ENCODE data around the gene CRK.
"Not testable (repeated sequence)": the region's sequence is repeated elsewhere in the genome, so short reads cannot be mapped to it uniquely, and the experiment has no call there.

Gene CRK

DNA sequence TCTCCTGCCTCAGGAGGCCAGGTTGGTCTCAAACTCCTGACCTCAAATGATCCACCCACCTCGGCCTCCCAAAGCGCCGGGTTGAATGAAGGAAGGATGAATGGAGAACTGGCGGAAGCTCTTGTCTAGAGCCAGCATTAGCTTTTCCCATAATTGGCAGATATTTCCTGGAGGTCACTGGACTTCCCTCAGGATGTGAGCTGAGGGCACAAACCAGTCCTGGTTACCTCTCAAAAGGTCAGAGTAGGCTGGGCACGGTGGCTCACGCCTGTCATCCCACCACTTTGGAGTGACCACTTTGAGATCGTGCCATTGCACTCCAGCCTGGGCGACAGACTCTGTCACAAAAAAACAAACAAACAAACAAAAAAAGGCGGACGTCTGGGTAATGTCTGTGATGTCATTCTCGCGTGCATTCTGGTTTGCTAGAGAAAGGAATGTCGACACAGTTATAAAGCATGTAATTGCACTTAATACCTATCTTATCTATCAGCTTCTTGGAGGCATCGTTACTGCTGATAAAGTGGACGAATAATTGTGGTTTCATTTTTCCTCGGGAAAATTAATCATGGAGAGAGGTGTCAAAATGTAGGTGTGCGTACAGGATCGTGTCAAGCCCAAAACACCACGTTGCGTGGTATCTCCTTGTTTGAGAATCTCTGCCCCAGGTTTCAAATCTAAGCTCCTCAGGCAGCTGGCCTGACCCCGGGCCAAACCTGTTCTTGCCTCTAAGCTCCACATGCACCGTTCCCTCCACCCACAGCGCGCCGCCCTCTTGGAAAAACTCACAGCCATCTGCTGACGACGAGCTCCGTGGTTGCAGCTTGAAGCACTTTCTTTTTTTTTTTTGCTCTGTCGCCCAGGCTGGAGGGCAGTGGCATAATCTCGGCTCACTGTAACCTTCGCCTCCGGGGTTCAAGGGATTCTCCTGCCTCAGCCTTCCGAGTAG lies 6.4 kb upstream of the CRK start:
- DNase-seq: peak in 1 of 2 donors; percentile 8

DNA sequence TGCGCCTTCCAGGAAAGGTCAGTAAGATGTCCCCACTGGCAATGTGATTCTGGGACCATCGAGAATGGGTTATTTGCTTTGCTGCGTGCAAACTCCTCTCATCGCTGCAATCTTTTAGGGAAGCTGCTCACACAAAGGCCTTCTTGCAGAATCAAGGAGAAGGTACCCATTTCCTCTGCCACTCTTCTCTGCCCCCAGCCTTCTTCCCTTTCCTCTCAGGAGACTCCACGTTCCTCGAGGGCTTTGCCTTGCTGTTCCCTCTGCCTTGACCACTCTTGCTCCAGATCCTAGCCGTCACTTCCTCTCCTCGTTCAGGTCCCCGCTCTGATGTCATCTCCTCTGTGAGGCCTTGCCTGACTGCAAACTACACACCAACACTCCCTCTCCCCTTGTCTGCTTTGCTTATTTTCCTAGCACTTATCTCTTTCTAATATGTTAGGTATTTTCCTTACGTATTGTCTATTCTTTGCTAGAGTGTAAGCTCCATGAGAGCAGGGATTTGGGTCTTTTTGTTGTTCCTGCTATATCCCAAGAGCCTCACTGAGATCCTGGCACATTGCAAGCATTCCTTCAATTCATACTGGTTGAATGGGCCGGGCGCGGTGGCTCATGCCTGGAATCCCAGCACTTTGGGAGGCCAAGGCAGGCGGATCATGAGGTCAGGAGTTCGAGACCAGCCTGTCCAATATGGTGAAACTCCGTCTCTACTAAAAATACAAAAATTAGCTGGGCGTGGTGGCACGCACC lies 5.3 kb upstream of the CRK start:
- no peak for DNase-seq

DNA sequence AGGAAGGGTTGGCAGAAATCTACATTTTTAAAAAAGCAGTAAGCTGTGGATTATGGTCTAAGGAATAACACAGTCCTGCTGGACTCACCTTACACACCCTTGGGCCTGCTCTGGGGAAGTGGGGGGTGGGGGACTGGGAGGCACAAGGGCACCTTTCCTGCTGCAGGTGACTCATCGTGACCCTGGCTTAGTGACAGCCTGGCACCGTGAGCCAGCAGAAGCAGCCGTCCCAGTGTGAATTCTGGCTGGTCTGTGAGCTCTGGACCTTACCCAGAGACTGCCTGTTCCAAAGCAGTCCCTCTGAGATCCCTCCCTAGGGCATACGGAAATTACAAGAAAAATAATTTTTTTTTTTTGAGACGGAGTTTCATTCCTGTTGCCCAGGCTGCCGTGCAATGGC lies 4.2 kb upstream of the CRK start:
- no peak for DNase-seq

DNA sequence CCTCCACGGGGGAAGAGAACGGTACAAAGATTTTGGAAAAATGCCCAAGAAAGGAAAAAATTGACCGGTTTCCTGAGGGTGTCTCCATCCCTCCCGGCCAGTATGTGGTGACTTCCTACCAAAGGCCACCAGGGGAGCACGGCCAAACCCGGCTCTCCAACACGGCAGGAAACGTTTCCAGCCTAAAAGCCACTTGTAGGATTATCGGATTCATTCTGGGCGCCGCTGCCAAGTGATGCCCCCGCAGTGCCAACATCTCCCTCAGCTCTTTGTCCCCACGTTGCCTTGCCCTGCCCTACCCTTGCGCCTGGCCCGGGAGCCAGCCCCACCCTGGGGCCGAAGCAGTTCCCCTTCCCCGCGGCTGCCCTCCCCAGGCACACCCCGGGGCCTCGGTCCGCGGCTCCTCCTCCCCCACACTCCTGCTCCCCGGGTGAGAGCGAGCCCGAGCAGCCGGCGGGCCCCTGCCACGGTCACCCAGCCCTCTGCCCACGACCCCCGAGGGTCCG lies 688 bp downstream of the CRK start:
- peak; percentile 44 to 45 for DNase-seq

DNA sequence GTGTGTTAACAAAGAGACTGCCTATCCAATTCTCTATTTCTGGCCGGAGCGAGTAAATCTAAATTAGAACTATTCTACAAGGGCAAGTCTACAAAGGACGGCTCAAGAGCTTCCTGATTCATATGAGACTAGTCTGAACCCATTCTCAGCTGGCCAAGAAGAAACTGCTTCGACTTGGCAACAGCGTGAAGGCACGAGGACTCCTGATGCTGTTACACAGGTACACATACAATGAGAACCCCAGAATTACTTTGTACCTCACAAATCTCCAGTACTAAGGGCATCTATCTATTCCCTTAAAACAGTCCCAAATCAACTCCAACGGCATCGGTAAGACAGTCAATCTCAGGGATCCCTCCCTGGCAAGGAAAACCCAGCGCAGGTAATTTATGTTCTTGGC lies 1.5 kb downstream of the CRK start:
- no peak for DNase-seq

DNA sequence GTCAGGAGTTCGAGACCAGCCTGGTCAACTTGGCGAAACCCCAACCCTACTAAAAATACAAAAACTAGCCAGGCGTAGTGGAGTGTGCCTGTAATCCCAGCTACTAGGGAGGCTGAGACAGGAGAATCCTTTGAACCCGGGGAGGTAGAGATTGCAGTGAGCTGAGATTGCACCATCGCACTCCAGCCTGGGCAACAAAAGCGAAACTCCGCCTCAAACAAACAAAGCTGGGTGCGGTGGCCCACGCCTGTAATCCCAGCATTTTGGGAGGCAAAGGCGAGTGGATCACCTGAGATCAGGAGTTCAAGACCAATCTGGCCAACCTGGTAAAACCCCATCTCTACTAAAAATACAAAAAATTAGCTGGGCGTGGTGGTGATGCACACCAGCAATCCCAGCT lies 2.3 kb downstream of the CRK start:
- not testable (repeated sequence) for DNase-seq

DNA sequence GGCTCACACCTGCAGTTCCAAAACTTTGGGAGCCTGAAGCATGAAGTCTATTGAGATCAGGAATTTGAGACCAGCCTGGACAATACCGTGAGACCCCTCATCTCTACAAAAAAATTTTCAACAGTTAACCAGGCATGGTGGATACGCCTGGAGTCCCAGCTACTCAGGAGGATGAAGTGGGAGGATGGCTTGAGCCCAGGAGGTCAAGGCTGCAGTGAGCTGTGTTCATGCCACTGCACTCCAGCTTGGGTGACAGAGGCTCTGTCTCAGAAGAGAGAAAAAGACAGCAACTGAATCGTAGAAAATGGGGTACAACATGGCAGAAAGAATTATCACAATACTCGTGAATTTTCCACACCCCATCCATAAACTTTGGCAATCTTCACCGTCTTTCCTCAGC lies 3.2 kb downstream of the CRK start:
- DNase-seq: no peak

DNA sequence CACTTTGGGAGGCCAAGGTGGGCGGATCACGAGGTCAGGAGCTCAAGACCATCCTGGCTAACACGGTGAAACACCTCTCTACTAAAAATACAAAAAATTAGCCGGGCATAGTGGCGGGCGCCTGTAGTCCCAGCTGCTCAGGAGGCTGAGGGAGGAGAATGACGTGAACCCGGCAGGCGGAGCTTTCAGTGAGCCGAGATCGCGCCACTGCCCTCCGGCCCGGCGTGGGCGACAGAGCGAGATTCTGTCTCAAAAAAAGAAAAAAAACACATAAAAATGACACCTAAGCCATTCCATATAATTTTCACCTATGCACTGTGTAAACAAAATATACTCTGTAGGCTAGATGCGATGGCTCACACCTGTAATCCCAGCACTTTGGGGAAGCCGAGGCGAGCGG lies 5.8 kb downstream of the CRK start:
- DNase-seq: not testable (repeated sequence)

DNA sequence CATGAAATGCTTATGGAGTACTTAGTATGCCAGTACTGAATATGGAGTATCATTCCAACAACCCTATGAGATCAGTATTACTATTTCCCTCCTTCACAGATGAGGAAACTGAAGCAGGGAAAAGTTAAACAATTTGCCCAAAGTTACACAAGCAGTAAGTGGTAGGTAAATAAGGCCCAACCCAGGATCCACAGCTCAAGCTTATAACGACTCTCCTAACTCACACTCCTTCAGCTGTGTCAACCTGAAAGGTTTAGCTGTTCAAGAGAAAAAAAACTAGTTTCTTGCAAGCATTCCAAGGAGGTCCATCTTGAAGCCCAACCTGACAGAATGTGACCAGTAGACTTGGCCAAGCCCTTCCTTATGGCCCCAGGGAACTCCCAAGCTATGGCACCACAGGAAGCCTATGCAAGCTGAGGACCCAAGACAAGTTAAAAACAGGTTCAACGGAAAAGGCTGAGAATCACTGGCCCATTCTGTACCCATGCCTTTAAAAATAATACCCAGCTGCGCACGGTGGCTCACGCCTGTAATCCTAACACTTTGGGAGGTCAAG lies 6.5 kb downstream of the CRK start:
- DNase-seq: no peak

DNA sequence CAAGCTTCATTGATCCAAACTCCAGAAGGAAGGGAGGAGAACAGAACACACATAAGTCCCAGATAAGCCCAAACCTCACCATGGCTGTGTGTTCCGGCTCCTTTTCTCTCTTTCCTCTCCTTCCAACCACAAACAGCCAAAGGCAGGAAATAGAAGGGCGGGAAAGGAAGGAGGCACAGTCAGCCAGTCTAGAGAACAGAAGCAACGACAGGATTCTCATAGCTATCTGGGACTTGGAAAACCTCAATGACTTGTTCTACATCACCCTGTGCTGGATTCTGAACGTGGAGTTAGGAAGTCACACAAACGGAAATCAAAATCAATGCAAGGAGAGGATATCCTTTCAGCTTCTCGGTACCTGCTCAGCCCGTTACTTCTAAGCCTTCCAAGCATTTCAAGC lies 9.0 kb downstream of the CRK start:
- no peak for DNase-seq

DNA sequence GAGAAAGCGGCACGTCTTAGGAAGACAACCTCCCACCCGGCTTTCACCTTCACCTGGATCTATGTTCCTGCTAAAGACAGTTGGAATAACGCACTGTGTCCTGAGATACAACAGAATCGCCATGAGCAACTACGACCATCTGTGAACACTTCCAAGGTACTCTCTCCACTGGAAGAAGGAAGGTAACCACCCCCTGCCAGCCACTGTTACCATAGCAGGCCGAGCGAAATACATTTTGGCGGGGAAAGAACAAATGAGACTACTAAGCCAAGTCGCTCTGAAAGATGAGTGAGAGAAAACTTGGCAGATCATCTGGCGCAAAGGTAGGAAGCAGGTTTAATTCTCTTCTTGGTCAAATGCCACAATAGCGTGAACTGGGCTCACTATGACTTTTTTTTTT lies 9.8 kb downstream of the CRK start:
- no peak for DNase-seq

DNA sequence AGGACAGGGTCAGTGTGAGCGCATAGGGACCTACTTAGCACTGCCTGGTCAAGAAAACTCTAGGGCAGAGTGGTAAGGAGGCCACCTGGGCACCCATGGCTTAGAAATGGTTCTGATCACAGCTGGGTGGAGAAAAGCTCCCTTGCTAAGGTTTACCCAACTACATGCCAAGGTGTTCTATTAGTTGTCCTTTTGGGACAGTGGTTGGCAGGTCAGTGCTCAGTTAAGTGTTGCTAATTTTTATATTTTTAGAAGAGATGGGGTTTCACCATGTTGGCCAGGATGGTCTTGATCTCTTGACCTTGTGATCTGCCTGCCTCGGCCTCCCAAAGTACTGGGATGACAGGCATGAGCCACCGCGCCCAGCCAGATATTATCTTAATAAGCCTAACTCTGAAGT lies 10.3 kb downstream of the CRK start:
- not testable (repeated sequence) for DNase-seq

DNA sequence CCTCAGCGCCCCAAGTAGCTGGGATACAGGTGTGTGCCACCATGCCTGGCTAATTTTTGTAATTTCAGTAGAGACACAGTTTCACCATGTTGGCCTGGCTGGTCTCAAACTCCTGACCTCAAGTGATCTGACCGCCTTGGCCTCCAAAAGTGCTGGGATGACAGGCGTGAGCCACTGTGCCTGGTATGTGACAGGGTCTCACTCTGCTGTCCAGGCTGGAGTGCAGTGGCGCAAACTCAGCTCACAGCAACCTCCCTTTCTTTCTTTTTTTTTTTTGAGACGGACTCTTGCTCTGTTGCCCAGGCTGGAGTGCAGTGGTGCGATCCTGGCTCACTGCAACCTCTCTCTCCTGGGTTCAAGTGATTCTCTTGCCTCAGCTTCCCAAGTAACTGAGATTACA lies 13.3 kb downstream of the CRK start:
- not testable (repeated sequence) for DNase-seq

DNA sequence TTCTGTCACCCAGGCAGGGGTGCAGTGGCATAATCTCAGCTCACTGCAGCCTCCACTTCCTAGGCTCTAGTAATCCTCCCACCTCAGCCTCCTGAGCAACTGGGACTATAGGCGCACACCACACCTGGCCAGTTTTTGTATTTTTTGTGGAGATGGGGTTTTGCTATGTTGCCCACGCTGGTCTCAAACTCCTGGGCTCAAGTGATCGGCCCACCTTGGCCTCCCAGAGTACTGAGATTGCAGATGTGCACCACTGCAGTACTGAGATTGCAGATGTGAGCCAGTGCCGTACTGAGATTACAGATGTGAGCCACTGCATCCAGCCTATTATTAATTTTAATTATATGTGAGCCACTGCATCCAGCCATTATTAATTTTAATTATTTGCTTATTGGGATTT lies 13.8 kb downstream of the CRK start:
- DNase-seq: no peak

DNA sequence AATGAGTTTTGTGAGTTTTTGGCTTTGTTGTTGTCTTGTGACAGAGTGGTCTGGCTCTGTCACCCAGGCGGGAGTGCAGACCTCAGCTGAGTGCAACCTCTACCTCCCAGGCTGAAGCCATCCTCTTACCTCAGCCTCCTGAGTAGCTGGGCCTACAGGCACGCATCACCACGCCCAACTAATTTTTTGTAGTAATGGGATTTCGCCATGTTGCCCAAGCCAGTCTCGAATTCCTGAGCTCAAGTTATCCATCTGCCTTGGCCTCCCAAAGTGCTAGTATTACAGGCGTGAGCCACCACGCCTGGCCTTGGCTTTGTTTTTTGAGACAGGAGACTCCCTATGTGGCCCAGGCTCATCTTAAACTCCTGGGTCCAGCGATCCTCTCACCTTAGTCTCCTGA lies 15.1 kb downstream of the CRK start:
- no peak for DNase-seq

DNA sequence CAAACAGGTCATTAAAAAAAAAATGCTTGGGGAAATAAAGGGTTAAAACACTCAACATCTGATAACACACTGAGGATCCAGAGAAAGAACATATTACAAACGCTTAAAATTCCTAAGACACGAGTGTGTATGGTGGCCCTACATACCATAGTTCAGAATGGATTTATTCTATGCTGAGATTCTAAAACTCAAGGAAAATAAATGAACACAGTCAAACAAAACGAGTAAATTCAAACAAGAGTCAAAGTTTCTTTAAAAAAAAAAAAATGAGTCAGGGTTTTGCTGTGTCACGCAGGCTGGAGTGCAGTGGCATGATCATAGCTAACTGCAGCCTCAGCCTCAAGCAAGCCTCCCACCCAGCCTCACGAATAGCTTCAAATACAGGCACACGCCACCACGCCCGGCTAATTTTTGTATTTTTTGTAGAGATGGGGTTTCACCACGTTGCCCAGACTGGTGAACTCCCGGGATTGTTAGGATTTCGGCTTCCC lies 17.4 kb downstream of the CRK start:
- DNase-seq: no peak

DNA sequence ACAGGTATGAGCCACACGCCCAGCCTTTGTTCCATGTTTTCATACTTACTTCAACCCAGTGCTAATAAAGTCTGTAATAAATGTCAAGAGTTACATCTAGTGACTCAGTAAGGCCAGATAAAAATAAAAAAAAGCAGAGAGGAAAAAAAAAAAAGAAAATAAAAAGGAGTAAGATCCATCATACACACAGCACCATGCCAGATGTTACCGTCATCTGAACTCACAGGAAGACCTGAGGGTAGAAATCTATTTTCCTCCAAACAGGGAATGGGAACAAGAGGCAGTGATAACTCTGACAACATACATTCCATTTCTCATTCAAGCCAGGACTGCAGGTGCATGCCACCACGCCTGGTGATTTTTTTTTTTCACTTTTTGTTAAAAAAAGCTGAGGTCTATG lies 20.7 kb downstream of the CRK start:
- DNase-seq: no peak

DNA sequence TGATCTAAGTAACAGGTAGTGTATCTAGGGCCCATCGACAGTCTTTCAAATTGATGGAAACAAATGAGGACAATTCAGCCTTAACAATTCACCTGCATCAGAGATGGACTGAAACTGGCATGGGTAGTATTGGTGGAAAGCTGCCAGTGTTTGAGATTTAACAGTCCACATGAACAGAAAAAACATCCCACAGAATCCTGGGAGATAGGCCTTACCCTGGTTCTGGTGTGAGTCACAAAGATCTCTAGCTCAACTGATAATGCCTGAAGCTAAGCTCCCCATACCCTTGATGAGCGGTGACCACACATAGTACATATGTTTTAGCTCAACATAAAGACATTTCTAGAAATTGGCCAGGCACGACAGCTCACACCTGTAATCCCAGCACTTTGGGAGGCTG lies 21.9 kb downstream of the CRK start:
- no peak for DNase-seq

DNA sequence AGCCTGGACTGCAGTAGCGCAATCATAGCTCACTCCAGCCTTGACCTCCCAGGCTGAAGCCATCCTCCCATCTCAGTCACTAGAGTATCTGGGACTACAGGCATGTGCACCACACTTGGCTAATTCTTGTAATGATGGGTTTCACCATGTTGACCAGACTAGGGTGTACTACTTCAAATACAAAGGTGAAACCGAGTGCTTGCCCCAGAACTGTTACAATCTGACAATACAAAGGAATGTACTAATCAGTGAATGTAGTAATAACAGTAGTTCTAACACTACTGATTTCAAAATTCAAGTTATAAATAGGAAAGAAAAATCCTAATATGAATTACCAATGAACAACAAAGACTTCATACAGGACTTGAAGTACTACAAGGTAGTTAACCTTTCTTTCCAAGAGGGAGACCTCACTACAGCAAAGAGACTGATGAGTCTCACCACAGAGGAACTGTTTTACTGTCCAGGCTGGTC lies 24.4 kb downstream of the CRK start:
- DNase-seq: no peak

DNA sequence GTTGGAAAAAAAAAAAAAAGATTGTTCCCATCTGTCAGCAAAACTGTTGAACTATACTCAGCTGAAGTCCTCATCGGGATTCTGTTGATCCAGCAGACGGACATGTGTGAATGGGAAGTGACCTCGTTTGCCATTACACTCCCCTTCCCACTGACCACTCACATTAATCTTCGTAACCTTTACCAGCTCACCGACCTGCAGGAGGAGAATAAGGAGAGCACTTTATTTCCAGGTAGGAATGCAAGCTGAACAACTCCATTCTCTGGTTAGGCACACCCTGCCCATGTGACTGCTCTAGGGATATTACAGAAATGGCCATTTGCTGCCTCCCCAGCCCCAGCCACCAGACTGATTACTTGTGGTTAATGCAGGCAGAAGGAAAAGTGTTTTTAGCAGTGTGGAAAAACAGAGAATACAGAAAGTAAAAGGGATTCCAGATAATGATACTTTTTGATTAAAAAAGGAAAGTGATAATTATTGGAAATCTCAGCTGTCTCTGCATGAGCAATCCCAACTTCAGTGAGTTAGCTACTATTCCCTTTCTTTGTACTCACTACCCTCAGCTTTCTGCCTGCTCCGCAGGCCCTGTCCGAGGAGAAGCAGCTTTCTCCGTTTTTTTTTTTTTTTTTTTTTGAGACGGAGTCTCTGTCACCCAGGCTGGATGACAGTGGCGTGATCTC lies 32.4 kb downstream of the CRK start:
- no peak for DNase-seq

DNA sequence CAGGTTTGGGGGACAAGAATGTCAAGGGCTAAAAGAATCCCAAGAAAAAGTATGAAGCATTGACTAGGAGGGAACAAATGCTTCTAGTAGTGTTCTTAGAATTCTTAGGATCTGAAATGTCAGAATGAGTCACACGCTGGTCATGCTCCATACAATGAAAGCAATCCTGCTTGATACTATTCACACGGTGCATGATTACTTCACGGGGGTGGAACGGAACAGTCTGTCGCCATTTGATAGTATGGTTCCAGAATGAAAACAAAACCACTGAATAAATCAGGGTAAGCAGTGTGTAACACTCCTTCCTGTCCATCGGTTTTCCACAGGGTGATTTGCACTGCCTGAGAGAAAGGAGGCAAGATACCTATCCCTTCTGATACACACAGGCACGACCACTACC lies 33.1 kb downstream of the CRK start:
- DNase-seq: no peak

DNA sequence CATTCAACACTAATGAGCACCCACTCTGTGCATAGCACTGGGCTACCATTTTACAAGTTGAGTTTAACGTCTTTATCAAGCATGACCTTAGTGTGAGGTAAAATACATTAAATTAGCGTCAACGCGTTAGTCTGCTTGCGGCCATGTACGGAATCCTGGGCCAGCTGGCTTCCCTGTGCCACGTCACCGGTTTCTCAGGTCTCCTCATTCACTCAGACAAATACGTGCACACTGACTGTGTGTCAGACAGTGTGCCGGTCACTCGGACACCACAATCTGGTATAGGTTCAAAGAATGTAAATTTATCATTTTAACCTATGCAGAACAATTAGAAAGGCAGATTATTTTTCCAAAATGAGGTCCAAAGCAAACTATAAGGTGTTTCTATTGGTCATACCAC lies 34.6 kb downstream of the CRK start:
- no peak for DNase-seq

DNA sequence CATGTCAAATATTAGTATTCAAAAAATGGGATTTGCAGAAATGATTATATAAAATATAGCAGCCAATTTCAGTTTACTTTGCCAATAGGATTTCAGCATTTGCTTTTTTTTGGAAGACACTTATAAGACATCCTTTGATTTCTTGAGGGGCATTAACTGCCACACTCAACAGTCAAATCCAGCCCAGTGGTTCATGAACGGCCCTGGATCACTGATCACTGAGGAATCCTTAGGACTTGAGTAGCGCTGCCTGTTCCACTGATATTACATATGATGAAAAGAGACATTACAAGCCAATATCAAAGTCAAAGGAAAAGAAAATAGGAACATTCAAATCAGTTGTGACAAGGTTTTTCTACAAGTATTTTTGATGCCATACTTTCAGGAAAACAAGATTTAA lies 35.1 kb downstream of the CRK start:
- DNase-seq: no peak
